GM19467 (cell line): ENCODE data around the gene ANAPC2.

Experiments used
- ATAC-seq: cut with Tn5 transposase; IDR thresholded peaks from one replicate; pipeline ENCODE4 v1.9.1; 2021; ENCODE audit warnings: mild to moderate bottlenecking, moderate library complexity; ENCODE audit not compliant: unreplicated experiment

The ANAPC2 gene

DNA sequence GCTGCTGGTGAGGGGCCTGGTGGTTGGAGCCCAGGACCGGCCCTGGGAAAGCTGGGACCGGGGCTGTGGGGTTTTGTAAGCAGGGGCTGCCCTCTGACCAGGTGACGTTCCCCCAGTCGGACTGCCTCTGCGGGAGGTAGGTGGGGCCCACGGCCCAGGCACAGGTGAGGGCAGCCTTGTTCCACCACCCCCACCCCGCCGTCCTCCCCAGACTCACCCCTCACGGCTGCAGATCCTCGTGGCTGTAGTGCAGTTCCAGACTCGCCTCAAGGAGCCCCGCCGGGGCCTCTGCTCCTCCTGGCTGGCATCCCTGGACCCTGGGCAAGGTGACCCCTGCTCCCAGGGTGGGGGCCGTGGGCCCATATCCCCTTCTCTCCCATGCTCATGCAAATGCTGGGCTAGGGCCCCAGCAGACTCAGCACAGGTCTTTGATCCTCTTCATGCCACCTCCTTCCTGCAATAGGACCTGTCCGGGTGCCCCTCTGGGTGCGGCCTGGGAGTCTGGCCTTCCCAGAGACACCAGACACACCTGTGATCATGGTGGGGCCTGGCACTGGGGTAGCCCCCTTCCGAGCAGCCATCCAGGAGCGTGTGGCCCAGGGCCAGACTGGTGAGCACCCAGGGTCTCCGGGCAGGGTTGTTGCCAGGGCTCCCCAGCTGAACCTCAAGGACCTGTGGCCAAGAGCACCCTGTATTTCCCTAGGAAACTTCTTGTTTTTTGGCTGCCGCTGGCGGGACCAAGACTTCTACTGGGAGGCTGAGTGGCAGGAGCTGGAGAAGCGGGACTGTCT lies 27.0 kb upstream of the ANAPC2 start:
- ATAC-seq = no peak

DNA sequence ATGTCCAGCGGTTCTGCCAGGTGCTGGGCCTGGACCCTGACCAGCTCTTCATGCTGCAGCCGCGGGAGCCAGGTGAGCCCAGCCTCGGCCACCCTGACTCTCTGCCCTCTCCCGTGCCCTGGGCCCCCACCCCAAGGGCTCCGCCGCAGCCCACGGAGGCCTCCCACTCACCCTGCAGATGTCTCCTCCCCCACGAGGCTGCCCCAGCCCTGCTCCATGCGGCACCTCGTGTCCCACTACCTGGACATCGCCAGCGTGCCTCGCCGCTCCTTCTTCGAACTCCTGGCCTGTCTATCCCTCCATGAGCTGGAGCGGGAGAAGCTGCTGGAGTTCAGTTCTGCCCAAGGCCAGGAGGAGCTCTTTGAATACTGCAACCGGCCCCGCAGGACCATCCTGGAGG lies 26.3 kb upstream of the ANAPC2 start:
- no peak for ATAC-seq

DNA sequence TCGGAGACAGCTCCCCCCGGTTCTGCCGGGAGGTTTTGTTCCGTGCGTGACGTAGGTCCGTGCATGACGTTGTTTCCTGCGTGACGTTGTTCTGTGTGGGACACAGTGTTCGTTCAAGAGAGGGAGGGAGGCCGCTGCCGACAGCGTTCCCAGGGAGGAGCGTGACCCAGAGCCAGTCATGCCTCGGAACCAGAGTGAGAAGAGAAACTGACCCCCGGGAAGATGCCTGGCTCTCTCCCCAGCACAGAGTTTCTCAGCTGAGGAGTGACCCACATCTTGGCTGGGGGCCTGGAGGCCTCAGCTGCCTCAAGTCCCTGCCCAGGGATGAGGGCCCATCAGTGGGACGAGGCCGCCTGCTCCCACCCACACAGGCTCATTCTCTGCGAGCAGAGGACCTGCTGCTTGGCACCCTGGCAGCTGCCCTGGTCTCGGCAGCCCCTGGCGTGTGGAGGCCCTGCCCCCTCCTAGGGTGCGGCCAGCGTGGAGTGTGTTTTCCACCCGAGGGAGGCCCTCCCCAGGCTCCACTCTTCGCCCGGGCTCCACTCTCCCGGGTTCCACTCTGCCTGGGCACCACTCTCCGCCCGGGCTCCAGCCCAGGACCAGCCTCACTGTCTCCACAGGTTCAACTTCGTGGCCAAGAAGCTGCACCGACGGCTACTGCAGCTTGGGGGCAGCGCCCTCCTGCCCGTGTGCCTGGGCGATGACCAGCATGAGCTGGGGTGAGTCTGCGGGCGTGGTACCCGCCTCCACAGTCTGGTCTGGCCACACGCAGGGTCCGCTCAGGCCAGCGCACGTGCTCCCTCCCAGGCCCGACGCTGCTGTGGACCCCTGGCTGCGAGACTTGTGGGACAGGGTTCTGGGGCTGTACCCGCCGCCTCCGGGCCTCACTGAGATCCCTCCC lies 25.1 kb upstream of the ANAPC2 start:
- no peak for ATAC-seq

DNA sequence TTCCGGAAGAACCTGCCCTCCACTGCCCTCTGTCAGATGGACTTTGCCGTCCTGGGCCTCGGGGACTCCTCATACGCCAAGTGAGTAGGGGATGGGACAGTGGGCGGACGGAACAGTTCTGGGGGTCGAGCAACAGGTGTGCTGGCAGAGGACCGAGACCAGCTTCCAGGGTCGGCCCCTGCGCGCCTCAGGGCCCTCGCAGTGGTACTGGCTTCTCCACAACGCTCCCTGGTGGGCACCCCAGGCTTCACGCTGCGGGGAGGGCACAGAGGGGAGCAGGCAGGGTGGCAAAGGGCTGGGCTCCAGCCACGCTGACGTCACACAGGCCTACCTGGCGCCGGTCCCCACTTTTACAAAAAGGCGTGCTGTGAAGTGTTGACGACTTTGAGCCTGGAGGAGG lies 24.2 kb upstream of the ANAPC2 start:
- no peak for ATAC-seq

DNA sequence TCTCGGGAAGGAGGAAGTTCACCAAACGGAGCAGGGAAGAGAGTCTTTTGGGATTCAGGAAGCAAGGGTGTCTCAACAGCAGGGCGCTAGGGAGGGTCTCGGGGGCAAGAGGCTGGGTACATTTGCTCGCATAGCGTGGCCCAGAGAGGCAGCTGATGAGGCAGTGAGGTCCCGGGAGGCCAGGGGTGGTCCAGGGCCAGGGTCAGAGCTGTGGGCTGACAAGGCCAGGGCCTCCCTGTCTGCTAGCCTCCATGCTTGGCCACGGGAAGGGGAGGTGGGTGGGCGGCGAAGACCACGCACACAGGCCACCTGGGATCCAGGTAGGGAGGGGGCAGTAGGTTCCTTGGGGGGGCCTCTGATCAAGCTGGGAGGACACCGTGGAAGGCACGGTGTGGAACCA lies 23.2 kb upstream of the ANAPC2 start:
- no peak for ATAC-seq

DNA sequence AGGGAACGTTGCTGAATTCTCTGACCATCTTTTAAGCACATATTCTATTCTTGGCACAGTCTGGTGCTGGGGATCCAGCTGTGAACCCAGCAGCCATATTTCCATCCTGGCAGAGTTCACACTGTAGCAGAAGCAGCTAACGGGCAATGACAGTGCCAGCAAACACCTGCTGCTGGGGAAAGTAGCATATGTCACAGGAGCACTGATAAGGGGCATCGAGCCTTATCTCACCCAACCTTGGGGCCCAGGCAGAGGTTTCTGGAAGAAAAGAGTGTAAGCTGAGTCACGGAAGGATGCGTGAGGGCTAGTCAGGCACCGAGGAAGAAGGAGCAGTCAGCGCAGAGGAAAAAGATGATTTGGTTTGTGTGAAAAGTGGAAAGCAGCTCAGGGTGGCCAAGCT lies 18.2 kb upstream of the ANAPC2 start:
- no peak for ATAC-seq

DNA sequence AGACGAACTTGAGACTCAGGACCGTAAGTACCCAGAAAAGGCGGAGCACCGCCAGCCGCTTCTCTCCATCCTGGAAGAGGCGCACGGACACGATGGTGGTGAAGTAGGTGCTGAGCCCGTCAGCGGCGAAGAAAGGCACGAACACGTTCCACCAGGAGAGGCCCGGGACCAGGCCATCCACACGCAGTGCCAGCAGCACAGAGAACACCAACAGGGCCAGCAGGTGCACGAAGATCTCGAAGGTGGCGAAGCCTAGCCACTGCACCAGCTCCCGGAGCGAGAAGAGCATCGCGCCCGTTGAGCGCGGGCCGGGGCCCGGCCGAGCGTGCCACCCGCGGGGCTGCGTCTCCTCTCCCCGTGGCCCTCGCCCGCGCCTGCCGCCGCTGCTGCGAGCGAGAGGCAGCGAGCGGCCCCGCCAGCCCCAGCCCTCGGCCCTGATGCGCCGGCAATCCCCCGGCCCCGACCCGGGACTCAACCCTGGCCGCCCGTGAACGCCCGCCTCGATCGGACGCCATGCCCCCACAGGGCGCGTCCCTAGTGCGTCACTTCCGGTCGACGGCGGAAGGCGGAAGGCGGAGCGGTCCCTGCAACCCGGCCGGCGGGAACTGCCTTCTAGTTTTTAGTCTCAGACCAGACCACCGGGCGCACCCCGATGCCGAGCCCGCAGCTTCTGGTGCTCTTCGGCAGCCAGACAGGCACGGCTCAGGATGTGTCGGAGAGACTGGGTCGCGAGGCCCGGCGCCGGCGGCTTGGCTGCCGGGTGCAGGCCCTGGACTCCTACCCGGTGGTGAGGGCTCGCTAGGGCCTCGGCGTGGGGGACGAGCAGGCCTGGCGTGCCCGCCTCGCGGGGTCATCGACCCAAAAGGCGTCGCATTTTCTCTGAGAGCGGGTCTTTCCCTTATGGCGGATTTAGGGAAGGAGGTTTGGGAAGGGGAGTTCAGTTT lies 17.0 kb upstream of the ANAPC2 start, which contains the start of the genes NDOR1 and TMEM203:
TSS of gene NDOR1 (plus strand) at position 575 of the 944 bp plus-strand sequence. CDS start at position 653, 78 bp downstream.
TSS of gene TMEM203 (minus strand) at position 523 of the 944 bp plus-strand sequence. CDS start at position 289, 234 bp downstream.
- ATAC-seq = peak; percentile 45

DNA sequence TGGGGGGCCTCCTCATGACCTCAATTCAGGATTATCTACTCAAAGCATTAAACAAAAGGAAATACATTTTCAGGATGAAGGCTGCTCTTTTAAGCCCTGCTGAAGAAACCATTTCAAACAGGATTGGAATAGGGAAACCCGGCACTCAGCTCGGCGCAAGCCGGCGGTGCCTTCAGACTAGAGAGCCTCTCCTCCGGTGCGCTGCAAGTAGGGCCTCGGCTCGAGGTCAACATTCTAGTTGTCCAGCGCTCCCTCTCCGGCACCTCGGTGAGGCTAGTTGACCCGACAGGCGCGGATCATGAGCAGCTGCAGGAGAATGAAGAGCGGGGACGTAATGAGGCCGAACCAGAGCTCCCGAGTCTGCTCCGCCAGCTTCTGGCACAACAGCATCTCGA lies 16.4 kb upstream of the ANAPC2 start:
- ATAC-seq = no peak

DNA sequence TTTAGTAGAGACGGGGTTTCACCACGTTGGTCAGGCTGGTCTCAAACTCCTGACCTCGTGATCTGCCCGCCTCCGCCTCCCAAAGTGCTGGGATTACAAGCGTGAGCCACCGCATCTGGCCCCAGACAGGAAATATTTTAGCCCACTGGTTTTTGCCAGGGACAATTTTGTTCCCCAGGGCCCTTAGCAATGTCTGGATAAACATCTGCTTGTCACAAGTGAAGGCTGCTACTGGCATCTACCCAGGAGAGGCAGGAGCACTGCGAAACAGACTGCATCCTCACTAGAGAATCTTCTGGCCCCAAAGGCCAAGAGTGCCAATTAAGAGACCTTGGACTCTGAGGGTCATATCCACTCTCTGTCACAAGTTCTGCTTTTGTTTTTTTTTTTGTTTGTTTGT lies 14.6 kb upstream of the ANAPC2 start:
- ATAC-seq = no peak

DNA sequence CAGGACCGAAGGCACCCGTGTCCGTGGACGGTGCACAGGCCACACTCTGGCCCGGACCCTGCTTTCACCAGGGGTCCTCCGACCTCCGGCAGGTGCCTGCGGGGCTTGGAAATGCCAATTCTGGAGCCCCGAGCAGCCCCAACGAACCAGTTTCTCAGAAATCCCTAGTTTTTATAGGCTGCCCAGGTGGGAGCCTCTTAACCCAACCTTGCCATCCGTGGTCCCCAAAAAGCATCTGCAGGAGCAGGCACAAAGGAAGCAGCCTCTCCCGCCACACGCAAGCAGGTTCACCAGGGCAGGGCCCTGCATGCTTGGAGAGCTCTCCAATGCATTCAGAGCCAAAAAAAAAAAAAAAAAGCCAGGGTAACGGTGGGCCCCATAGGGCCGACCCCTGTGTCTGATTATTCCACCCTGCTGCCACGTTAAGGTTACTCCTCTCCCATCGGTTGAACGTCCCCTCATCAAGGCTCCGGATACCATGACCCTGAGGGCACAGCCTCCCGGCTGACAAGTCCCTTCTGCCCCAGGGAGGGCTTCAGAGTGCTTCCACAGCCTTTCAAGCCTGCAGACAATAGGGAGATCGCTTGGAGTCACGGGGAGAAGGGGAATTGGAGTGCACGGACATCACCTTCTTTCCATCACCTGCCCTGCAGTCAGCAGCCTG lies 13.0 kb upstream of the ANAPC2 start:
- ATAC-seq = no peak

DNA sequence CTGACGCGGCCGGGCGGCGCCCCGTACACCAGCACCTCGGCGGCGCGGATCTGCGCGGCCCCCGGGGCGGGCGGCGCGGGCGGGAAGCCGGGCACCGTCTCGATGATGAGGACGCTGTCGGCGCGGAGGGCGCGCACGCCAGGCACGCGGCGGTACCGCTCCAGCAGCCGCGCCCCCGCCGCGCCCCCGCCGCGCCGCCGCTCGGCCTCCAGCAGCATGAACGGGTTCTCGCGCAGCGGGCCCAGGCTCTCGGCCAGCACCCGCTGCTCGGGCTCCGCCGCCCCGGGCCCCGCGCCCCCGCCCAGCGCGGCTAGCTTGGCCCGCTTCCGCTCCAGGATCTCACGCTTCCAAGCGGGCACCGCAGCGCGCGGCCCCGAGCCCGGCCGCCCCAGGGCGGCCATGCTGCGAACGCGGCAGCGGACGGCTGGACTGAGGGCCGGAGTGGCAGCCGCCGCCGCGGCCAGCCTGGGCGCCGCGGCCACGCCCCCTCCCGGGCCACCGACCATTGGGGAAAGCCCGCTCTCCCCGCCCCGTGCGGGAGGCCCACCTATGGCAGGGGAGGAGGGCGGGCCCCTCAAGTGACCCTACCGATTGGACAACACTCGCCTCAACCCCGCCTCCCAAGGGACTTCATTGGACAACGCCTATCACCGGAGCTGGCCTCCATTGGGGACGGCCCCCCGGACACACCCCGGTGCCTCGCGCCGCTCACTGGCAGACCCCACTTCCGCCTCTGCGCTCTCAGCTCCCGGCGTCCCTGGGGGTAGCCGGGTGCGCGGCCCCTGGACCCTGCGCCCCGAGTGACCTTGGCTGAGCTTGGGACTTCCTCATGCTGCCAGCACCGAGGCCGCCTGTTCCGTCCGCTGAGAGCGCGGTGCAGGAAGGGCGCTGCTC lies 12.2 kb upstream of the ANAPC2 start, which contains the start of gene TPRN:
TSS of gene TPRN (minus strand) at position 431 of the 894 bp plus-strand sequence. CDS start at position 401, 30 bp downstream.
- ATAC-seq = peak; percentile 82

DNA sequence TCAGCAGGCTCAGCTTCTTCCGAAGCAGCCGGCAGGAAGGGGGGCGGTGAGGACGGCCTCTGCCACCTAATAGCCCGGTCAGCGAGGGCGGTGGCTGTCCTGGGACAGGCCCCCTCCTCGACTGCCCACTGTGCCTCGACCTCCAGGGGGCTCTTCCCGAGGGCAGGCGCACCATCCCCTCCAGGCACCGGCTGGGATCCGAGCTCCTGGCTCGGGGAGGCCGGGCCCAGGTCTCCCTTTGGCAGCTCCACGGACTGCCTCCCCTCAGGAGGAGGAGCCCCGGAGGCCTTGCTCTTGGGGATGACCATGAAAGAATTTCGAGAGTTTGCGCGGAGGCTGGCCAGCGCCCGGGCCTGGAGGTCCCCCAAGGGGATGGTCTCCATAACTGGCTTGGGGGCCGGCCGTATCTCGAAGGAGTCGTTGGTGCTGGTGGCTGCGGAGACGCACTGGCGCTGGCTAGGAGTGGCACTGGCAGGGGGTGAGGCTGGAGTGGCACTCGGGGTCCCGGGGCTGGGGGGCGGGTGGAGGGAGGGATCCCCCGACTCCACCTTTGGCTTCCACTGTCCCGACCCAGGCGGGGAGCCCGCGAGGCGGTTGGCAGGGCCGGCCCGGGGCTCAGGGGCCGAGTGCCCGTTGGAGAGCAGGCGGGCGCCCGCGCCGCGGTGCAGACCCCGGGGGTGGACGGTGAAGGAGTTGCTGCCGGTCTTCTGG lies 11.2 kb upstream of the ANAPC2 start:
- ATAC-seq = no peak

DNA sequence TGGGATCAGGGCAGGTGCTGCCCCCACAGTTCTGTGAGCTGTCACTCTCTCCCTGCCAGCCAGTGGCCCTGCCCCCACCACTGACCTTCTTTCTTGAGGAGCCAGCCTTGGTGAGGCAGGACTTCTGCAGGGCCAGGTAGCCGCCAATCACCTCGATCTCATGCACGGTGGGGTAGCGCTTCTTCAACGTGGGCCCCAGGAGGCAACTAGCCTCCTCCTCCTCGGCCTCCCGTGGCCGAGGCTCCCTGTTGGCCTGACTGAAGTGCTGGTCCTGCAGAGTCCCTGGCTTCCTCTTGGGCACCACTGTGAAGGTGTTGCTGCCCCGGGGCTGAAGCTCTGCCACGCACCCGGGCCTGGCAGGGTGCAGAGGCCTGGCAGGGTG lies 10.5 kb upstream of the ANAPC2 start:
- no peak for ATAC-seq

DNA sequence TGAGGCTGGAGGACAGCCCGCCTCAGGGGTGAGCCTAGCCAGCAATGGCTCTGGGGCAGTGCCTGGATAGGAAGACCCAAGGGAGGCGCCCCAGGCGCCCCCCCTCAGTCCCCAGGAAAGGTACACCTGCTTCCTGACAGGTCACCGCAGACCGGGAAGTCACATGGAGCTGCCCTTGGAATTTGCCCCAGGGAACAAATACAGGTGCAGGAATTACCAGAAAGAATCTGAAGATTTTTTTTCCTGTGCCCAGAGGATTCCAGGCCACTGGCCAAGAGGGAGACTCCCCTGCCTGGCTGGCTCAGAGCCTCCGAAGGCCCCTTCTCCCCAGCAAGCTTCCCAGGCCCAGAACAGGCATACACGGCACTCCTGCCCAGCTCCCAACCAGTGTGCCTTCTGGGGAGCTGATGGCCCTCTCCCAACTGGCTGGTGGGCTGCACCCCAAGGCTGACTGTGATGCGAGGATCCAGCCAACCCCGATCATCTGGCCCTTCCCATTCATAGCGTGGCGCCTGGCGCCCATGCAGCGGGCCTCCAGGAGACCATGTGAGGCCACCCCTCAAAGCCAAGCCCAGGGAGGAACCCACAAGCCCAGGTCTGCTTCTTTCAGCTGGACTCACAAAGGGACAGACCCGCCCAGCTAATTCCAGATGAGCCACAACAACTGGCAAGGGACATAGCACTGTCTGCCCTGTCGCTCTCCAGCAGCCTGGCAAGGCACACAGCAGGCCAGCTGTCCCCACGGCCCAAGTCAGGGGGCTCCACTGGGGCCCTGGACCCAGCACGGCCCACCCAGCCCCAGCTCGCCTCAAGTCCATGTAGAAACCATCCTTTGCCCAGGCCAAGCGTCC lies 9.9 kb upstream of the ANAPC2 start:
- no peak for ATAC-seq

DNA sequence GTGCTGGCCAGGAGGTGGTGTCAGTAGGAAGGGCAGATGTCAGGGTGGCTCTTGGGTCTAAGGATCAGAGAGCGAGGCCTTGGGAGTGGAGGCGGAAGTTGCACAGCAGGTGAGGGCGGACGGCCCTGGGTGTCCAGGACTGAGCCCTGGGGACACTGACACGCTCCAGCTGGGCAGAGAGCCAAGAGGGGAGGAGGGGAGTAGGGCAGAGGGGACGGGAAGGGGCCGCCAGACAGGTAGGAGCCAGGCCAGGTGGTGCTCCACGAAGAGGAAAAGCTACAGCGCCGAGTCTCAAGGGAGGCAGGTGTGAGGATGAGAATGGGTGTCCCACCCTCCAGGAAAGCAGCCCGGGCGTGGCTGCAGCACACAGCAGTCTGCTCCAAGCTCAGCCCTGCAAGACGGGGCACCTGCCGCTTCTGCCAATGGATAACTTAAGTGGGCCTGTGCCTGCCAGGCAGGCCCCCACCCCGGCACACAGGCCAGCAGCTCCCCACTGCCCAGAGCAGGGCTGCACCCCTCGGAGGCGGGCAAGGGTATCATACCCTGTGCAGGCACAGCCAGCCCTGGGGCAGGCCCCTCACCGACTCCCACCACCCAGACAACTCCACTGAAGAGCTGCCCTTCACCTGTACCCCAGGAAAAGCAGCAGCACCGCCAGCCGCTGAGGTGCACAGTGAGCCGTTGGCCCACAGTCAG lies 7.3 kb upstream of the ANAPC2 start:
- no peak for ATAC-seq

DNA sequence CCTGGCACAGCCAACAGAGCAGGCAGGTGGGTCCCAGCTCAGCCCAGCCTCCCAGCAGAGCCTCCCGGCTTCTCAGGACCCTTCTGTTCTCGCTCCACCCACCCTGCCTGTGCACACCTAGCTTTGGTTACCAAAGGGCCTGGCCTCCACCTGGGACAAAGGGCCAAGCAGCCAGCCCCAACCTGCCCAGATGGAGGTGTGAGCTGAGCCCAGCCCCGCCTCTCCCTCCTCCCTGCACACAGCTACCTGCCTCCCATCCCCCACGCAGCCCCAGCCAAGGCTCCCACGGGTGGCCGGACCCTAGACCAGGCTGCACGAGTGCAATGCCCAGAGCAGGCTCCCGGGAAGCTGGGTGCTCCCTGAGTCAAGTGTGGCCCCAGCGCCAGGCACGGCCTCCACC lies 6.5 kb upstream of the ANAPC2 start:
- ATAC-seq = no peak

DNA sequence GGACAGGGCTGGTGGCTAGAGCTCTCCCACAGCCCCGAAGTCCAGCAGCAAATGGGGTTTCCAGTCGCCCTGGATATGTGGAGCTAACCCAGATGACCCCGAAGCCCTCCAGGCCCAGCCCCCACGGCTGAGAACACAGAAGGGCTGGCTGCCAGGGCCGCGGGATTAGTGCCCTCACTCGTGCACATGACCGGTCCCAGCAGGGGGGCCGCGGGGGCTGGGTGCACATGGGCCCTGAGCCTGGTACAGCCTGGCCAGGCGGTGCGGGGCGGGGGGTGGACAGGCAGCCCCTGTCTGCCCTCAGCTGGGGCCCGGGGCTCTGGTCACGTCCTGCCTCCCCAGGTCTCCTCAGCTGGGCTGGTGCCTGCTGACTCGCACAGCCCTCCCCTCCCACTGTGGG lies 6.0 kb upstream of the ANAPC2 start:
- ATAC-seq = no peak
